GM19099 (cell line): ENCODE data around the gene KDM4B.

Experiments
- POLR2A ChIP-seq: IDR thresholded peaks from 3 replicates; pipeline ENCODE4 v1.6.1; 2011; ENCODE audit warnings: low read depth; ENCODE audit not compliant: insufficient read length; ENCODE audit errors: extremely low read depth

The KDM4B gene

GRCh38 chr19:5097331-5097930, 128.5 kb downstream of the KDM4B start:
- no peak for TF ChIP-seq POLR2A

GRCh38 chr19:5097959-5098623, 129.2 kb downstream of the KDM4B start:
- TF ChIP-seq POLR2A = no peak

- no peak for TF ChIP-seq POLR2A
These were observed 129.7 kb downstream of the KDM4B start for GRCh38 chr19:5098646-5099045.

GRCh38 chr19:5099701-5100221, 130.8 kb downstream of the KDM4B start:
- TF ChIP-seq POLR2A = no peak

GRCh38 chr19:5101871-5102270, 133.0 kb downstream of the KDM4B start:
- no peak for TF ChIP-seq POLR2A

GRCh38 chr19:5102520-5102919, 133.6 kb downstream of the KDM4B start:
- TF ChIP-seq POLR2A = no peak

GRCh38 chr19:5103061-5103701, 134.3 kb downstream of the KDM4B start:
- TF ChIP-seq POLR2A = no peak

GRCh38 chr19:5103812-5104410, 135.0 kb downstream of the KDM4B start:
- TF ChIP-seq POLR2A = no peak

GRCh38 chr19:5104871-5105351, 136.0 kb downstream of the KDM4B start:
- TF ChIP-seq POLR2A = no peak

GRCh38 chr19:5106191-5106726, 137.3 kb downstream of the KDM4B start:
- TF ChIP-seq POLR2A = no peak

GRCh38 chr19:5106971-5107370, 138.1 kb downstream of the KDM4B start:
- no peak for TF ChIP-seq POLR2A

GRCh38 chr19:5107432-5108122, 138.7 kb downstream of the KDM4B start:
- TF ChIP-seq POLR2A = no peak

GRCh38 chr19:5108123-5108596, 139.2 kb downstream of the KDM4B start:
- TF ChIP-seq POLR2A = no peak

- TF ChIP-seq POLR2A = no peak
These were observed 140.0 kb downstream of the KDM4B start for GRCh38 chr19:5108866-5109265.
